Inflammatory macrophage treated with lipopolysaccharide for 1 hour (primary cell): ENCODE measurements around the gene LRRTM3.

Source experiments
- DNase-seq, 2 donors: peaks; one replicate each; pipeline ENCODE4 v3.0.0-alpha.2; 2020 to 2022

The LRRTM3 gene

GRCh38 chr10:67141300-67141699 lies 215.5 kb downstream of the LRRTM3 start:
- no peak for DNase-seq

- DNase-seq = no peak
These were observed 218.7 kb downstream of the LRRTM3 start for GRCh38 chr10:67144530-67144929.
